Skeletal muscle satellite cell (primary cell): ENCODE measurements around the gene GRIK2.

Experiments
- H3K27me3 ChIP-seq: 2 replicates; pipeline ENCODE4 v1.7.0; 2013; ENCODE audit warnings: low read length; ENCODE audit not compliant: control insufficient read depth, insufficient read depth
- H3K36me3 ChIP-seq: 2 replicates; pipeline ENCODE4 v1.7.0; 2013; ENCODE audit warnings: mild to moderate bottlenecking, control low read depth, low read length; ENCODE audit not compliant: insufficient read depth
- H3K4me1 ChIP-seq: 2 replicates; pipeline ENCODE4 v1.7.0; 2013; ENCODE audit warnings: low read length; ENCODE audit not compliant: control insufficient read depth, insufficient read depth
- H3K4me2 ChIP-seq: 2 replicates; pipeline ENCODE4 v1.7.0; 2013; ENCODE audit warnings: mild to moderate bottlenecking, low read length
- H3K4me3 ChIP-seq: 2 replicates; pipeline ENCODE4 v1.7.0; 2013; ENCODE audit warnings: low read length
- H3K9ac ChIP-seq: 2 replicates; pipeline ENCODE4 v1.7.0; 2013; ENCODE audit warnings: mild to moderate bottlenecking, low read depth, low read length, moderate library complexity
- H3K9me3 ChIP-seq: replicated peaks from 2 replicates; pipeline ENCODE4 v1.7.0; 2013; ENCODE audit warnings: mild to moderate bottlenecking, control low read depth, low read length

GRIK2 gene

GRCh38 chr6:101462576-101462975 lies 69.1 kb downstream of the GRIK2 start:
- no peaks in the 10 kb centered on the region for H3K27me3 ChIP-seq
- no peak overlapping the region for H3K9ac ChIP-seq
- no peak overlapping the region for H3K4me2 ChIP-seq
- no peak overlapping the region for H3K4me3 ChIP-seq
- H3K9me3 ChIP-seq: no peaks in the 10 kb centered on the region
- no peaks in the 10 kb centered on the region for H3K36me3 ChIP-seq
- no peaks in the 10 kb centered on the region for H3K4me1 ChIP-seq

GRCh38 chr6:101465863-101466262 lies 72.4 kb downstream of the GRIK2 start:
- no peaks in the 10 kb centered on the region for H3K36me3 ChIP-seq

GRCh38 chr6:101477436-101477835 lies 83.9 kb downstream of the GRIK2 start:
- H3K4me1 ChIP-seq: no peaks in the 10 kb centered on the region
- H3K9me3 ChIP-seq: no peaks in the 10 kb centered on the region
- no peak overlapping the region for H3K4me2 ChIP-seq
- no peak overlapping the region for H3K4me3 ChIP-seq
- no peaks in the 10 kb centered on the region for H3K27me3 ChIP-seq
- H3K36me3 ChIP-seq: no peaks in the 10 kb centered on the region
- no peak overlapping the region for H3K9ac ChIP-seq

More at GRCh38 chr6:101465863-101466262, 72.4 kb downstream of the GRIK2 start:
- H3K9ac ChIP-seq: no peak overlapping the region
- H3K4me2 ChIP-seq: no peak overlapping the region
- no peak overlapping the region for H3K4me3 ChIP-seq
- H3K4me1 ChIP-seq: no peaks in the 10 kb centered on the region
- no peaks in the 10 kb centered on the region for H3K27me3 ChIP-seq
- no peaks in the 10 kb centered on the region for H3K9me3 ChIP-seq

GRCh38 chr6:101478891-101479290 lies 85.4 kb downstream of the GRIK2 start:
- no peak overlapping the region for H3K4me3 ChIP-seq
- no peaks in the 10 kb centered on the region for H3K9me3 ChIP-seq
- H3K4me2 ChIP-seq: no peak overlapping the region
- H3K9ac ChIP-seq: no peak overlapping the region
- no peaks in the 10 kb centered on the region for H3K4me1 ChIP-seq
- H3K36me3 ChIP-seq: no peaks in the 10 kb centered on the region
- no peaks in the 10 kb centered on the region for H3K27me3 ChIP-seq

GRCh38 chr6:101482606-101483005 lies 89.1 kb downstream of the GRIK2 start:
- H3K4me3 ChIP-seq: no peak overlapping the region

GRCh38 chr6:101484781-101485180 lies 91.3 kb downstream of the GRIK2 start:
- Histone ChIP-seq H3K36me3 (no peaks in the 10 kb centered on the region), H3K9me3 (no peaks in the 10 kb centered on the region), H3K9ac (no peak overlapping the region), H3K4me3 (no peak overlapping the region), H3K27me3 (no peaks in the 10 kb centered on the region), H3K4me2 (no peak overlapping the region), H3K4me1 (no peaks in the 10 kb centered on the region)

More at GRCh38 chr6:101482606-101483005, 89.1 kb downstream of the GRIK2 start:
- Histone ChIP-seq H3K4me2 (no peak overlapping the region), H3K9me3 (no peaks in the 10 kb centered on the region), H3K4me1 (no peaks in the 10 kb centered on the region), H3K9ac (no peak overlapping the region), H3K36me3 (no peaks in the 10 kb centered on the region), H3K27me3 (no peaks in the 10 kb centered on the region)

GRCh38 chr6:101486124-101486523 lies 92.6 kb downstream of the GRIK2 start:
- no peaks in the 10 kb centered on the region for H3K9me3 ChIP-seq
- H3K36me3 ChIP-seq: no peaks in the 10 kb centered on the region
- H3K4me3 ChIP-seq: no peak overlapping the region
- no peaks in the 10 kb centered on the region for H3K4me1 ChIP-seq
- H3K4me2 ChIP-seq: no peak overlapping the region
- H3K27me3 ChIP-seq: no peaks in the 10 kb centered on the region
- no peak overlapping the region for H3K9ac ChIP-seq

- no peak overlapping the region for H3K4me3 ChIP-seq
- H3K36me3 ChIP-seq: no peaks in the 10 kb centered on the region
- no peak overlapping the region for H3K9ac ChIP-seq
- no peaks in the 10 kb centered on the region for H3K4me1 ChIP-seq
- H3K27me3 ChIP-seq: no peaks in the 10 kb centered on the region
- H3K4me2 ChIP-seq: no peak overlapping the region
- H3K9me3 ChIP-seq: no peaks in the 10 kb centered on the region
Measured at GRCh38 chr6:101486726-101487125, 93.2 kb downstream of the GRIK2 start.

- no peaks in the 10 kb centered on the region for H3K4me1 ChIP-seq
- H3K9ac ChIP-seq: no peak overlapping the region
- H3K4me3 ChIP-seq: no peak overlapping the region
- H3K27me3 ChIP-seq: no peaks in the 10 kb centered on the region
- H3K36me3 ChIP-seq: no peaks in the 10 kb centered on the region
- no peak overlapping the region for H3K4me2 ChIP-seq
- H3K9me3 ChIP-seq: no peaks in the 10 kb centered on the region
Measured at GRCh38 chr6:101489456-101489855, 95.9 kb downstream of the GRIK2 start.

- Histone ChIP-seq H3K4me3 (no peak overlapping the region), H3K9ac (no peak overlapping the region), H3K27me3 (no peaks in the 10 kb centered on the region), H3K36me3 (no peaks in the 10 kb centered on the region), H3K4me1 (no peaks in the 10 kb centered on the region), H3K4me2 (no peak overlapping the region), H3K9me3 (no peaks in the 10 kb centered on the region)
Measured at GRCh38 chr6:101490857-101491256, 97.3 kb downstream of the GRIK2 start.

GRCh38 chr6:101502818-101503217 lies 109.3 kb downstream of the GRIK2 start:
- no peak overlapping the region for H3K4me3 ChIP-seq
- no peaks in the 10 kb centered on the region for H3K9me3 ChIP-seq
- H3K36me3 ChIP-seq: no peaks in the 10 kb centered on the region
- H3K4me1 ChIP-seq: no peaks in the 10 kb centered on the region
- no peaks in the 10 kb centered on the region for H3K27me3 ChIP-seq
- no peak overlapping the region for H3K9ac ChIP-seq
- no peak overlapping the region for H3K4me2 ChIP-seq

GRCh38 chr6:101509536-101509935 lies 116.0 kb downstream of the GRIK2 start:
- H3K9ac ChIP-seq: no peak overlapping the region
- no peaks in the 10 kb centered on the region for H3K27me3 ChIP-seq
- H3K9me3 ChIP-seq: no peaks in the 10 kb centered on the region
- H3K4me1 ChIP-seq: no peaks in the 10 kb centered on the region
- no peaks in the 10 kb centered on the region for H3K36me3 ChIP-seq
- H3K4me2 ChIP-seq: no peak overlapping the region
- H3K4me3 ChIP-seq: no peak overlapping the region
